ENCODE data around the gene N4BP2L2.

Gene N4BP2L2

DNA sequence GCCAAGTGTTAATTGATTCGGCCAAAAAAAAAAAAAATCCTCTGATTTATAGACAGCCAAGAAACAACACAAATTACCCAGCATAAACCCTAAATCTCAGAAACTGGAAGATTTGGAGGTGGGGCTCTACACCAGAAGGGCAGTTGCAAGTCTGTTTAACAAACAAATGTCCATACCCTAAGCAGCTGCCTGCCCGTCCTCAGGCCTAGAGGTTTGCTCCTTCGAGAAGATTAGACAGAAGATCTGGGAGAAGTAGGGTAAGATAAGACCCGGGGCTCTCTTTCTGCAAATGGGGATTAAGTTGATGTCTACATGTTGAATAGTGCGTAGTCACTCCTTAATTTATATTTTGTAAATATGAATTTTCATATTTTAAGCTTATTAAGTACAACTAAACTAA lies 107.2 kb downstream of the N4BP2L2 start:
- Histone ChIP-seq H3K4me1 (ENCODE audit: insufficient read depth, low read length) (peaks cover 56% of the 10 kb centered on the region), H3K9ac (ENCODE audit: low read depth, low read length) (no peak overlapping the region), H3K4me3 (ENCODE audit: low read depth in 1 of 2, low read length in 2 of 2) (no peak overlapping the region), H3K27ac (ENCODE audit: low read length) (peak overlapping the region; percentile 61; the same call in 1 of the 2 replicates), H2AFZ (ENCODE audit: low read depth, low read length) (no peak overlapping the region), H3K9me3 (ENCODE audit: insufficient read depth, low read length, severe bottlenecking) (no peaks in the 10 kb centered on the region), H3K79me2 (ENCODE audit: insufficient read depth, low read length) (peaks cover 25% of the 10 kb centered on the region), H3K27me3 (ENCODE audit: insufficient read depth, low read length, poor library complexity) (no peaks in the 10 kb centered on the region), H4K20me1 (ENCODE audit: insufficient read depth, low read length) (no peaks in the 10 kb centered on the region), H3K36me3 (ENCODE audit: insufficient read depth, low read length) (peaks cover 3% of the 10 kb centered on the region; the same call in 1 of the 2 replicates), H3K4me2 (ENCODE audit: insufficient read depth, low read length) (no peak overlapping the region)
- TF ChIP-seq, protein P1, sequence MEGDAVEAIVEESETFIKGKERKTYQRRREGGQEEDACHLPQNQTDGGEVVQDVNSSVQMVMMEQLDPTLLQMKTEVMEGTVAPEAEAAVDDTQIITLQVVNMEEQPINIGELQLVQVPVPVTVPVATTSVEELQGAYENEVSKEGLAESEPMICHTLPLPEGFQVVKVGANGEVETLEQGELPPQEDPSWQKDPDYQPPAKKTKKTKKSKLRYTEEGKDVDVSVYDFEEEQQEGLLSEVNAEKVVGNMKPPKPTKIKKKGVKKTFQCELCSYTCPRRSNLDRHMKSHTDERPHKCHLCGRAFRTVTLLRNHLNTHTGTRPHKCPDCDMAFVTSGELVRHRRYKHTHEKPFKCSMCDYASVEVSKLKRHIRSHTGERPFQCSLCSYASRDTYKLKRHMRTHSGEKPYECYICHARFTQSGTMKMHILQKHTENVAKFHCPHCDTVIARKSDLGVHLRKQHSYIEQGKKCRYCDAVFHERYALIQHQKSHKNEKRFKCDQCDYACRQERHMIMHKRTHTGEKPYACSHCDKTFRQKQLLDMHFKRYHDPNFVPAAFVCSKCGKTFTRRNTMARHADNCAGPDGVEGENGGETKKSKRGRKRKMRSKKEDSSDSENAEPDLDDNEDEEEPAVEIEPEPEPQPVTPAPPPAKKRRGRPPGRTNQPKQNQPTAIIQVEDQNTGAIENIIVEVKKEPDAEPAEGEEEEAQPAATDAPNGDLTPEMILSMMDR (IDR thresholded peaks at IDR 0.05; ENCODE audit: borderline replicate concordance, extremely low read depth, low read length, poor library complexity, severe bottlenecking): no peak
- TF ChIP-seq EZH2 (IDR thresholded peaks at IDR 0.05; ENCODE audit: borderline replicate concordance, low read depth, low read length, severe bottlenecking): no peak
- DNase-seq (no peak), ATAC-seq (ENCODE audit: insufficient read depth, low read depth) (no peak)

DNA sequence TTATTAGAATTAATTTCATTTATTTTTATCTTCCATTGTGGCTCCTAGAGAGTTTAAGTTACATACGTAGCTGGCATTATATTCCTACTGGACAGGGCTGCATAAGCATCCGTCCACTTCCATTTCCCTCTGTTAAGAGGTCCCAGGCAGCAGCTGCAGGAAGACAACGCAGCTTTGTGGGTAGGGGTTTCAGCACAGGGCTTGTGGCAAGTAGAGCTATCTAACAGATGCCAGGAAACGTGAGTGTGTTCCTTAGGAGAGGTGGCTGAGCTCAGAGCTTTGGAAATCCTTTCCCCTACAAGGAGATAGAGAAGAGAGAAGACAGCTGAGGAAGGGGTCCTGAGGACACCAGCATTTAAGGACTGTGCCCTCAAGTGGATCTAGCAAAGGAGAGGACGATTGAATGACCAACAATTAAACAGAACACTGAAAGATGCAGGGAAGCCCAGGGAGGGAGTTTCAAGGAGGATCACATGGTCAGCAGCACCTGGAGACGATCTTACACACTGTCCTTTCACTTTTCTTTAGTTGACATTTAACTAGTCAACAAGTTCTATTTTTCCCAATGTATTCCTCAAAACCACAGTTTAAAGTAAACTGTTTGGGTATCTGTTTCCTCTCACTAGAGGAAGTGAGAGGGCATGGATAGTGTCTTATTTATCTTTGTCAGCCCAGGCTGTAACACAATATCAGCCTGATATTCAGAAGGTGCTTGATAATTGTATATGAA lies 108.4 kb downstream of the N4BP2L2 start:
- peak overlapping the region; percentile 54 for H3K4me2 ChIP-seq (ENCODE audit: insufficient read depth, low read length)

DNA sequence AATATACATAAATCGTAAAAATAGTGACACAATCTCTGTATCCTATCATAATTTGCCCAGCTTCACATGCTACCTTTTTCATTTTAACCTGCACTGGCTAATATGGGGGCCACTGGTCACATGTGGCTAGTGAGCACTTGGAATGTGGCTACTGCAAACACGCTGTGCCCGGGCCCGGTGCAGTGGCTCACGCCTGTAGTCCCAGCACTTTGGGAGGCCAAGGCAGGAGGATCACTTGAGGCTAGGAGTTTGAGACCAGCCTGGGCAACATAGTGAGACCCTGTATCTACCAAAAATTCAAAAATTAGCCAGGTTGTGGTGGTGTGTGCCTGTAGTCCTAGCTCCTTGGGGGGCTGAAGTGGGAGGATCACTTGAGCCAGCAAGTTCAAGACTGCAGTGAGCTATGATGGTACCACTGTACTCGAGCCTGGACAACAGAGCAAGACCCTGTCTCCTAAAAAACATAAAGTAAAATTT lies 109.1 kb downstream of the N4BP2L2 start:
- H3K4me1 ChIP-seq (ENCODE audit: insufficient read depth, low read length): peaks cover 71% of the 10 kb centered on the region
- H3K9me3 ChIP-seq (ENCODE audit: insufficient read depth, low read length, severe bottlenecking): no peaks in the 10 kb centered on the region
- H3K27ac ChIP-seq (ENCODE audit: low read length): peak overlapping the region; percentile 34
- H3K9ac ChIP-seq (ENCODE audit: low read depth, low read length): no peak overlapping the region; the same call in 1 of the 2 replicates
- H4K20me1 ChIP-seq (ENCODE audit: insufficient read depth, low read length): peaks cover 10% of the 10 kb centered on the region
- no peak overlapping the region for H3K4me2 ChIP-seq (ENCODE audit: insufficient read depth, low read length)
- TF ChIP-seq, protein P1 (IDR thresholded peaks at IDR 0.05; ENCODE audit: borderline replicate concordance, extremely low read depth, low read length, poor library complexity, severe bottlenecking): no peak
- no peak for TF ChIP-seq EZH2 (IDR thresholded peaks at IDR 0.05; ENCODE audit: borderline replicate concordance, low read depth, low read length, severe bottlenecking)
- H3K4me3 ChIP-seq (ENCODE audit: low read depth in 1 of 2, low read length in 2 of 2): no peak overlapping the region
- H3K27me3 ChIP-seq (ENCODE audit: insufficient read depth, low read length, poor library complexity): no peaks in the 10 kb centered on the region
- no peak overlapping the region for H2AFZ ChIP-seq (ENCODE audit: low read depth, low read length)
- DNase-seq: no peak
- peaks cover 14% of the 10 kb centered on the region for H3K36me3 ChIP-seq (ENCODE audit: insufficient read depth, low read length)
- no peak for ATAC-seq (ENCODE audit: insufficient read depth, low read depth)
- H3K79me2 ChIP-seq (ENCODE audit: insufficient read depth, low read length): peaks cover 43% of the 10 kb centered on the region

More for the DNA sequence above, 108.4 kb downstream of the N4BP2L2 start:
- Histone ChIP-seq H3K4me3 (ENCODE audit: low read depth in 1 of 2, low read length in 2 of 2) (0 out of 4 replicates have a peak overlapping the region, but pooled peaks of 1 of the 2 experiments have one; percentile 20), H3K27me3 (ENCODE audit: insufficient read depth, low read length, poor library complexity) (no peaks in the 10 kb centered on the region), H3K36me3 (ENCODE audit: insufficient read depth, low read length) (peaks cover 12% of the 10 kb centered on the region), H2AFZ (ENCODE audit: low read depth, low read length) (peak overlapping the region; percentile 64; the same call in 1 of the 2 replicates), H3K9me3 (ENCODE audit: insufficient read depth, low read length, severe bottlenecking) (no peaks in the 10 kb centered on the region), H3K9ac (ENCODE audit: low read depth, low read length) (peak overlapping the region; percentile 30; the same call in 1 of the 2 replicates), H3K4me1 (ENCODE audit: insufficient read depth, low read length) (peaks cover 68% of the 10 kb centered on the region), H3K79me2 (ENCODE audit: insufficient read depth, low read length) (peaks cover 36% of the 10 kb centered on the region), H3K27ac (ENCODE audit: low read length) (peak overlapping the region; percentile 83), H4K20me1 (ENCODE audit: insufficient read depth, low read length) (peaks cover 7% of the 10 kb centered on the region)
- ATAC-seq (ENCODE audit: insufficient read depth, low read depth) (no peak), DNase-seq (no peak)
- TF ChIP-seq EZH2 (IDR thresholded peaks at IDR 0.05; ENCODE audit: borderline replicate concordance, low read depth, low read length, severe bottlenecking): no peak
- TF ChIP-seq, protein P1 (IDR thresholded peaks at IDR 0.05; ENCODE audit: borderline replicate concordance, extremely low read depth, low read length, poor library complexity, severe bottlenecking): no peak
